ENCODE measurements around the gene PKD1. TPM values are rescaled to one million over a fixed set of nuclear protein-coding genes. Genes with fewer than 3 reads are reported as not detected.

The PKD1 gene
- total and polyA plus RNA-seq, 2 of the 13 experiments (the other 11 are each of a cell fraction or from before 2014, with no cell fraction given), result 22.1 to 23.0 TPM

GRCh38 chr16:2154533-2155090 is 18.9 kb upstream of the PKD1 start:
- H3K4me3 ChIP-seq (replicated peaks in 1 of 3; ENCODE audit: insufficient read depth in 1 of 3, low read depth in 2 of 3, low read length in 3 of 3), result peak overlapping the region; percentile 88 to 99 (median 98)
- CTCF ChIA-PET (ENCODE audit: low intra/inter-chr PET ratio, low total read pairs), result no interaction called here
- H3K4me2 ChIP-seq (ENCODE audit: low read depth, low read length), result peak overlapping the region; percentile 97
- no peak for ATAC-seq
- H4K20me1 ChIP-seq (ENCODE audit: insufficient read depth, low read length), result peaks cover 75% of the 10 kb centered on the region
- peaks cover 62% of the 10 kb centered on the region for H3K79me2 ChIP-seq (ENCODE audit: insufficient read depth, low read length)
- in situ Hi-C loops (cut with HindIII; ENCODE audit: extremely low pct_ligation_motif_present, low pct_unique_long_range_greater_than_20kb) (no loop called here), intact Hi-C loops (cut with micrococcal nuclease; ENCODE audit: unreplicated experiment) (loop anchor here (1.0 kb wide), 1 partner anchor 321 kb away; the partner anchor contains the start of gene TBC1D24)
- 1% methylated on average over 23 of the region's 23 CpGs for WGBS (ENCODE audit: low lambda C conversion rate)
- POLR2A ChIA-PET, result interaction anchor here (0.8 to 6.6 kb wide), 45 partner anchors 8 to 597 kb away, joined by 3 to 79 read pairs (median 10); partner anchors contain the start of genes BRICD5, ECI1, FAHD1 and MAPK8IP3
- BruUV-seq (replicated peaks), result TSS peak; percentile 89
- H3K27me3 ChIP-seq (ENCODE audit: control insufficient read depth in 1 of 2, insufficient read depth in 2 of 2, low read length in 2 of 2), result no peaks in the 10 kb centered on the region; a peak in 1 of 5 replicates
- no peak for FAIRE-seq
- H3K9me3 ChIP-seq (ENCODE audit: low read length), result no peaks in the 10 kb centered on the region
- H3K36me3 ChIP-seq (replicated peaks in 1 of 2; ENCODE audit: control insufficient read depth in 1 of 2, insufficient read depth in 2 of 2, low read length in 2 of 2), result peaks cover 0 to 11% of the 10 kb centered on the region in 2 experiments; a peak in 4 of 5 replicates
- peaks cover 74% of the 10 kb centered on the region for H3K4me1 ChIP-seq (ENCODE audit: insufficient read depth, low read length)
- H2AFZ ChIP-seq (ENCODE audit: low read length), result no peak overlapping the region
- H3K9ac ChIP-seq (ENCODE audit: insufficient read depth, low read depth, low read length), result peak overlapping the region; percentile 99
- DNase-seq (ENCODE audit: low spot score), result no peak
- H3K27ac ChIP-seq (ENCODE audit: extremely low read length, insufficient read depth, low read length), result peak overlapping the region; percentile 85
- TF ChIP-seq ZNF546 (CRISPR knock-in tag; conservative IDR thresholded peaks at IDR 0.05) (no peak), FOXK2 (IDR thresholded peaks at IDR 0.05) (no peak), ZNF878 (CRISPR knock-in tag; IDR thresholded peaks at IDR 0.05) (peak; percentile 61; the same call in 1 of the 2 replicates), ZNF530 (CRISPR knock-in tag; IDR thresholded peaks at IDR 0.05; ENCODE audit: low read depth) (no peak), FOXM1 (CRISPR knock-in tag; IDR thresholded peaks at IDR 0.05) (no peak), ZNF709 (CRISPR knock-in tag; IDR thresholded peaks at IDR 0.05) (no peak; the same call in 1 of the 2 replicates), TFDP1 (CRISPR knock-in tag; IDR thresholded peaks at IDR 0.05; ENCODE audit: borderline replicate concordance) (no peak), NRL (CRISPR knock-in tag; IDR thresholded peaks at IDR 0.05; ENCODE audit: borderline replicate concordance) (no peak), MBNL3 (CRISPR knock-in tag; conservative IDR thresholded peaks at IDR 0.05) (no peak), SSRP1 (CRISPR knock-in tag; IDR thresholded peaks at IDR 0.05) (0 out of 2 replicates have a peak, but pooled peaks have one; percentile 54), REST (IDR thresholded peaks at IDR 0.05; ENCODE audit: borderline replicate concordance in 1 of 2, low read depth in 1 of 2, low read length in 2 of 2) (no peak), PRDM4 (CRISPR knock-in tag; IDR thresholded peaks at IDR 0.05; ENCODE audit: borderline replicate concordance) (no peak)
- TF ChIP-seq, protein P1, sequence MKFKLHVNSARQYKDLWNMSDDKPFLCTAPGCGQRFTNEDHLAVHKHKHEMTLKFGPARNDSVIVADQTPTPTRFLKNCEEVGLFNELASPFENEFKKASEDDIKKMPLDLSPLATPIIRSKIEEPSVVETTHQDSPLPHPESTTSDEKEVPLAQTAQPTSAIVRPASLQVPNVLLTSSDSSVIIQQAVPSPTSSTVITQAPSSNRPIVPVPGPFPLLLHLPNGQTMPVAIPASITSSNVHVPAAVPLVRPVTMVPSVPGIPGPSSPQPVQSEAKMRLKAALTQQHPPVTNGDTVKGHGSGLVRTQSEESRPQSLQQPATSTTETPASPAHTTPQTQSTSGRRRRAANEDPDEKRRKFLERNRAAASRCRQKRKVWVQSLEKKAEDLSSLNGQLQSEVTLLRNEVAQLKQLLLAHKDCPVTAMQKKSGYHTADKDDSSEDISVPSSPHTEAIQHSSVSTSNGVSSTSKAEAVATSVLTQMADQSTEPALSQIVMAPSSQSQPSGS (CRISPR knock-in tag; IDR thresholded peaks at IDR 0.05), result no peak; the same call in 1 of the 2 replicates
- TF ChIP-seq, protein P2, sequence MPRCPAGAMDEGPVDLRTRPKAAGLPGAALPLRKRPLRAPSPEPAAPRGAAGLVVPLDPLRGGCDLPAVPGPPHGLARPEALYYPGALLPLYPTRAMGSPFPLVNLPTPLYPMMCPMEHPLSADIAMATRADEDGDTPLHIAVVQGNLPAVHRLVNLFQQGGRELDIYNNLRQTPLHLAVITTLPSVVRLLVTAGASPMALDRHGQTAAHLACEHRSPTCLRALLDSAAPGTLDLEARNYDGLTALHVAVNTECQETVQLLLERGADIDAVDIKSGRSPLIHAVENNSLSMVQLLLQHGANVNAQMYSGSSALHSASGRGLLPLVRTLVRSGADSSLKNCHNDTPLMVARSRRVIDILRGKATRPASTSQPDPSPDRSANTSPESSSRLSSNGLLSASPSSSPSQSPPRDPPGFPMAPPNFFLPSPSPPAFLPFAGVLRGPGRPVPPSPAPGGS (CRISPR knock-in tag; IDR thresholded peaks at IDR 0.05), result no peak
